ENCODE measurements around the gene TPP1.

The TPP1 gene

DNA sequence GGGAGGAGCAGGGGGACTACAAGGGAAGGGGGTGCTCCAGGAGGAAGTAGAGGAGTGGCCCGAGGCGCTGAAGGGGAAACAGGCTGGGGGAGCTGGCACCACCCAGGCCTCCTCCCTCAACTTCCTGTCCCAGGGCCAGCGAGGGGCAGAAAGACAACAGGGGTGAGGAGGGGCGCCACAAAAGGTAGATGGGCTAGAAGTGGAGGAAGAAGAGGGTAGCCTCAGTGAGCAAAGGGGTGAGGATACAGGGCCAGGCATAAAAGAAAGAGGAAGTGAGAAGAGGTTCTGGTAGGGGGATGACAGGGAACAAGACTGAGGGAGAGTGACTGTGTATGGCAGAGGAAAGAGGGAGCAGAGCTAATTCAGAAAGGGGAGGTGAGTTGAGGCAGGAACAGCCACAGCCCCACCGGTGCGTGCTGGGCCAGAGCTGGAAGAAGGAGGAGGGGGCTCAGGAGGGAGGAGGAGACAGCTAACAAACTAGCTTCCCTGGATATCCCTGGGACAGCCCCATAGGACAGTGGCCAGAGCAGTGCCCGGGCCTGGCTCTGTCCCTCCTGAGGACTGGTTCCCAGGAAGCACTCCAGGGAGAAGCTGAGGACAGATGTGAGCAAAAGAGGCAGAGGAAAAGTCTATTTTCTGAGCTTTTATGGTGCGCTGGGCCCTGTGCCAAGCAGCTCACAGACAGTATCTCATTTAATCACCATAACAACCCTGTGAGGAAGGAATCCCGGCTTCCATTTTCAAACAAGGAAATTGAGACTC lies 27.9 kb upstream of the TPP1 start:
- no peak for DNase-seq

GRCh38 chr11:6646576-6646917 lies 27.3 kb upstream of the TPP1 start:
- DNase-seq = no peak

DNA sequence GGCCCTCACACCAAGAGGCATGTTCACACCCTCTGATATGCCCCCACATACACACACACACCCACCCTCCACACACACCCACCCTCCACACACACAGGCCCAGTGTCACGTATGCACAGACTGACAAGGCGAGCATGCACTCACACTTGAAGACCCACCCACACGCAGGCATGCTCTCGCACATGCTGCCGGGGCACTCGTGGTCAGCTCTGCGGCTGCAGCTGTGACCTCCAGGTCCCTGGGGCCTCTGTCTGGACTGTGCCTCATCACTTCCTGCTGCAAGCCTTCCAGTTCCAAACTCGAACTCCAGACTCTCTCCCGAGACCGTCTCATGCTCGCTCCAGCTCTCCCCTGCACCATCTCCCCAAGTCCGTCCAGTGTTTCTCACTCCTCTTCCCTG lies 26.8 kb upstream of the TPP1 start:
- DNase-seq = no peak

GRCh38 chr11:6642957-6643356 lies 23.7 kb upstream of the TPP1 start:
- DNase-seq = no peak

GRCh38 chr11:6640985-6641701 lies 21.9 kb upstream of the TPP1 start:
- no peak for DNase-seq

- no peak for DNase-seq
Measured at GRCh38 chr11:6640036-6640984, 21.1 kb upstream of the TPP1 start.

DNA sequence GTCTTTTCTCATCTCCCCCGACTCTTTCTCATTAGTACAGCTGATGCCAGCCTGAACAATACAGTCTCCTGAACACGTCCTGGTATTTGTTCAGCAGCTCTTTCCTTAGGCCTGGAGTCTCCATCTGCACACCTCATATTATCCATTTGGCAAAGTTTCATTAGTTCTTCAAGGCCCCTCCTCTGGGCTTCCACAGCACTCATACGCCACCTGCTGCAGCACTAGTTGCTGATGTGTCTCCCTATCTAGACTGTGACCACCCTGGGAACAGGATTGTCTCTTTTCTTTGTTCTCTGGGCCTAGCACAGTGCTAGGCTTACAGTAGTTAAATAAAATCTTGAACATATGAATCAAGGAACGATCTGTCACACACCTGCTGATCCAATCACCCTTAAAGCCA lies 19.2 kb upstream of the TPP1 start:
- no peak for DNase-seq

DNA sequence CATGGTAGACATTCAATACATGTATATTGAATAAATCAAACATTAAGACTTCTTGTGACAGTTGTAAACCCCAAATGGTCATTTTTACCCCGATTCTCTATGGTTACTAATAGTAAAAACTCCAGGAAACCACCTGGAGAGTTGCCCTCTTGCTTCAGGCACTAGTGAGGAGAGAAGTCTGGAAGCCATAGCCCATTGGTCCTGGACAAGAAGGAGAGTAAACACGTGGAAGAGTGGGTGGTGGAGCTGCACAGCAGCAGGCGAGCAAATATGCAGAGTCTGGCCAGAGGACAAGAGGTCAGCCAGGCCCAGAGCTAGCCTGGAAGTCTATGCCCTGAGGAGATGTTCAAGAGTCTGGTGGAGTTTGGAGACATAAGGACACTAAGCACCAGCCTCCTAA lies 18.6 kb upstream of the TPP1 start:
- peak; percentile 75 for DNase-seq

DNA sequence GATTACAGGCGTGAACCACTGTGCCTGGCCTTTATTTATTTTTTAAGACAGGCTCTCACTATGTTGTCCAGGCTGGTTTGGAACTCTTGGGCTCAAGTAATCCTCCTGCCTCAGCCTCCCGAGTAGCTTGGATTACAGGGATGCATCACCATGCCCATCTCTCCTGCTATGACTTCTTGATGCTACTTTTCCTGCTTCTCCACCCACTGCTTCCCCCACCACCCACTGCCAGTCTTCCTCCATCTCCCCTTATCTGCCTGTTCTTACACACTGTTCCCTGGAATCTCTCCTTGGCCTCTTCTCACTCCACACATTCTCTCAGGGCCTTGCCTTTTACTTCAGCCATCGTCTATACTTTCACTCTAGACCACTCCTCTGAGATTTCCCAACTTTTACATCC lies 17.3 kb upstream of the TPP1 start:
- no peak for DNase-seq

DNA sequence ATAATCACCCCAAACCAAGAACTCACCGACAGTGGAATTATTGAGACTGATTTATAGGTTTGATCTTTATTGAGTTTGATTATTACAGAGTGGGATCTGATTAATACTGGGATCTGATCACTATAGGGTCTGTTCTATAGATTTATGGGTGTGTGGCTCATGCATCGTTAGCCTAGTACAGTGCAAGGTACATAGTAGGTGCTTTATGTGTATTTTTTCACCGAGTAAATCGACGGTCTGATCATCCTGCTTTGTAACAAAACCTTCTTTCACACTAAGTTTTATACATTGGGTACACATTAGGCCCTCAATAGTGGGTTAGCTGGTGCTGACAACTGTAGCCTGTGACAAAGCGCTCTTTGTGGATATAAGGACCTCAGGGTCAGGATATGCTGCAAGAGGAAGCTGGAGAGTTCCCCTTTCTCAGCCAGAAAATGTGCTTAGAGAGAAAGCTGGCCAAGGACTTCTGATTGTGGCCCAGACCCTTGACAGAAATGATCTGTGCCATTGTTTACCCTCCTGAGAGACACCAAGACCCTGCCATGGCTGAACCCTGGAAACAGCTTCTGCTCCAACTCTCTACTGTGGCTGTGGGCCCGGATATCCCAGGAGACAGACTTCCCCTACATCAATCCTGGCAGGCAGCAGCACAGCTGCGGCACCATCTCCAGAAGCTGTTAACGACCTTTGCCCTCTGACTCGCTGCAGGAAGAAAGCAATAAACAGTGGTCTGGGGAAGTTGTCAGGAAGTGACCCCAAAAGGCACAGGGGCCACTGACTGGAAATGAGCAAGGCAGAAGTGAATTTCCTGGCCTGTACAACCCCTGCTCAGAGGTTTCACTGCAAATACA lies 16.1 kb upstream of the TPP1 start:
- no peak for DNase-seq

GRCh38 chr11:6634534-6634933 lies 15.3 kb upstream of the TPP1 start:
- no peak for DNase-seq

DNA sequence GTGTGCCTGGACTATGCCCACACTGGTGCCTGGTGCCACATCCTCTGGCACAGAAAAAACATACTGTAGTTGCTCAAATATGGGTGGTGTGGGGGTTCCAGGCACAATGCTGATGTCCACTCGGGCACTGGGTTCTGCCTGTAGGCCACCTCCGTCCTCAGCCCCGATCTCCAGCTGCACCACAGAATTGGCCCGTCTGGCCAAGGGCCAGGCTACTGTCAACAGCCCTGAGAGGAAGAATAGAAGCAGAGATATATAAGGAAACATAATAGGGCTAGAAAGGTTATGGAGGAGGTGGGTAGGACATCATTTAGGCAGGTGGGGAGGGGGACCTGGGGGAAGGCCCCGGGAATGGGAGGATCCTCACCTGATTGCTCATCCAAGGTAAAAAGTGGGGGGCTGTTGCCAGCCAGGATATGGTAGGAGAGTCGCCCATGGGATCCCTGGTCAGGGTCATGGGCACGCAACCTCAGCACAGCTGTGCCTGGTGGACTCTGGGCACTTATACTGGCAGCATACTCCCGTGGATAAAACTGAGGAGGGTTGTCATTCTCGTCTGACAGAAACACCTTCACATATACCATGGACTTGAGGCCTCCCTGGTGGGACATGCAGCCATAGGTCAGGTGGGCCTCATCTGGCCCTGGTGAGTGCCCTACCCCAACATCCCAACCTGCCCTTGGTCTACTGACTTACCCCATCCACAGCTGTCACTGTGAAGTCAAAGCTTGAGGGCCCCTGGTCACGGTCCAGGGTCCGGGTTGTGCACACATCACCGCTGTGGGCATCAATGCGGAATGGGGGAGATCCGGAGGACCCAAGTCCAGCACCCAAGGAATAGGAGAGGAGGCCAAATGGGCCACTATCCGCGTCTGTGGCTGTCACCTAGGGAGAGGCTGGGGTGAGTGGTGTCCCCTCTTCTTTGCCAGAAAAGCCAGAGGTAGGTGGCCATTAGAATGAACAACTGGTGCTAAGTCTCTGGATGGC lies 14.5 kb upstream of the TPP1 start:
- no peak for DNase-seq

DNA sequence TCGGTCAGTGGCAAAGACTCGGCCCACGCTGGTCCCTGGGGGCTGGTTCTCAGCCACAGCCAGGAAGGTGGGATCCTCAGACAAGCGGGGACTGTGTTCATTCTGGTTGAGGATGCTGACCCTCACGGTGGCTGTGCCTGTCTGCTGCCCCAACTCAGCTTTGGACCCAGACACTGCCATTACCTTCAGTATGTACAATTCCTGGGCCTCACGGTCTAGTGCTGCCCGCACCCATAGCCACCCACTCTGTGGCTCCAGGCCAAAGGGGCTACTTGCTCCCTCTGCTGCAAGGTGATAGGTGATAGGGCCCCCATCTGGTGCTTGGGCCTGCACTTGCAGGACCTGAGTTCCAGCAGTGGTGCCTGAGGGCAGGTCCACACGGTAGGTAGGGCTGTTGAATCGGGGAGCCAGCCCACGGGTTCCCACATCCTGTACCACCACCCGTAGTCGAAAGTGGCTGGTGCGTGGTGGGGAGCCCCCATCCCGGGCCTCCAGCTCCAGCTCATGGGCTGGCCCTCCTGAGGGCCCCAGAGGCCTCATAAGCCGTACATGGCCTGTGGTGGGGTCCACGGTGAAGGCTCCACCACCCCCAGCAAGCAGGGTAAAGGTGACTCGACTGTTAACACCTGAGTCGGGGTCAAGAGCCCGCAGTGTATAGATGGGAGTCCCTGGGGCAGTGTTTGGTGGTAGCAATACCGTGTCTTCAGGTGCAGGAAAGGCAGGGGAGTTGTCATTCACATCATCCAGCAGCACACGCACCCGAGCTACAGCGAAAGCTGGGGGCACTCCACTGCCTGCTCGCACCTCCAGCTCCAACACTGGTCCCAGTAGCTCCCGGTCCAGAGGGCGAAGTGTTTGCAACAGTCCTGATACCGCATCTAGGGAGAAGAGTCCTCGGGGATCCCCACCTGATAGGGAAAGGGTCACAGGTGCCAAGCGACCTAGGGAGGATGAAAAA lies 13.2 kb upstream of the TPP1 start:
- no peak for DNase-seq

- no peak for DNase-seq
Measured at GRCh38 chr11:6631361-6631890, 12.2 kb upstream of the TPP1 start.

DNA sequence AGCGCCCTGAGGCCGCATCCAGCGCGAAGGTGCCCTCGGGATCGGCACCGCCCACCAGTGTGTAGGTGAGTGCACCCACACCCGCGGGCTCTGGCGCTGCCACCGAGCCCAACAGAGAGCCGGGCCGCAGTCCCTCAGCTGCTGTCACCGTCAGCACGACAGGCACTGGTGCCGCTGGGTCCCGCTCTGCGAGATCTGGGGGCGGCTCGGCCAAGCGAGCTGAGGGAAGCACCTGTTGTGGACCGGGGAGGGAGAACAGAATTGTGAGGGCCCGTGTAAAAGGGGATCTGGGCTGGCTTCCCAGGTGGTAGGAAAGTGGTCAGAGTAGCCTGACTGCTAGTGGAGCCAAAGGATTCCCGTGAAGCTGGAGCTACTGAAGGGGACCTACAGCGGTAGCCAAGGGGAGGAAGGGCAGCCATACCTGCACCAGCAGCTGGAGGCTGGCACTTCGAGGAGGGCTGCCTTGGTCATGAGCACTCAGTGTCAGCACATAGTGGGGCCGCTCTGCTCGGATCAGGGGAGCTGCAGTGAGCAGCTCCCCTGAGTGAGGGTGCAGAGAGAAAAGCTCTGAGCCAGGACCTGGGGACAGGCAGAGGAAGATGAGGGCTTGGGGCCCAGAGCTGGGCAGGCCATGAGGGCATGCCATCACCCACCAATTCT lies 11.5 kb upstream of the TPP1 start:
- no peak for DNase-seq

GRCh38 chr11:6629892-6630631 lies 10.8 kb upstream of the TPP1 start:
- DNase-seq = no peak

DNA sequence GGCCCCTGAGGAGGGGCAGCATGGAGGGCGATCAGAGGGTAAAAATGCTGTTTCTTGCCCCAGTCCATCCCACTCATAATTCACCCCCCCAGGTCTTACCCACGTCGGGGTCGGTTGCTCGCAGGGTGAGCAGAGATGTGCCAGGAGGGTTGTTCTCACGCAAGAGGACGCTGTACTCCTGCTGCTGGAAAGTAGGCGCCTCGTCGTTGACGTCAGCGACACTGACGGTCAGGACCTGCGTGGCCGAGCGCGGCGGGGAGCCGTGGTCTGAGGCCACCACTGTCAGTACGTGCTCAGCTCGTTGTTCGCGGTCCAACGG lies 10.3 kb upstream of the TPP1 start:
- no peak for DNase-seq

- no peak for DNase-seq
Measured at GRCh38 chr11:6628526-6628925, 9.3 kb upstream of the TPP1 start.

- DNase-seq = no peak
Measured at GRCh38 chr11:6627762-6628241, 8.6 kb upstream of the TPP1 start.

Data from NCI-H226 (cell line).